A549 (cell line): Measurements from ENCODE around the gene ASPA.

Experiments used
- CEBPB ChIP-seq, 2 experiments: fragments of >200 bp in 1 of 2; sonication (Bioruptor Twin) in 1 of 2; formaldehyde crosslinking in 1 of 2; IDR thresholded peaks; 2 replicates each; pipeline ENCODE4 v1.6.1; 2012 to 2016
- NFE2L2 ChIP-seq: fragments of 150-350 bp; conservative IDR thresholded peaks from 2 replicates; pipeline ENCODE4 v1.6.1; 2014; ENCODE audit warnings: low read length
- POLR2A ChIP-seq: IDR thresholded peaks from 2 replicates; pipeline ENCODE4 v1.6.1; 2012; ENCODE audit warnings: mild to moderate bottlenecking, low read length
- RAD21 ChIP-seq, 2 experiments: fragments of >200 bp in 1 of 2; sonication (Bioruptor Twin) in 1 of 2; formaldehyde crosslinking in 1 of 2; IDR thresholded peaks in 1 of 2; conservative IDR thresholded peaks in 1 of 2; 2 replicates in 1 of 2; 3 replicates in 1 of 2; pipeline ENCODE4 v1.6.1; 2012 to 2018; ENCODE audit warnings: inconsistent platforms in 1 of 2
- TF ChIP-seq, protein P1 (sequence below): fragments of >200 bp; sonication (Bioruptor Twin); formaldehyde crosslinking; IDR thresholded peaks from 3 replicates; pipeline ENCODE4 v1.5.1; 2016

DNA sequence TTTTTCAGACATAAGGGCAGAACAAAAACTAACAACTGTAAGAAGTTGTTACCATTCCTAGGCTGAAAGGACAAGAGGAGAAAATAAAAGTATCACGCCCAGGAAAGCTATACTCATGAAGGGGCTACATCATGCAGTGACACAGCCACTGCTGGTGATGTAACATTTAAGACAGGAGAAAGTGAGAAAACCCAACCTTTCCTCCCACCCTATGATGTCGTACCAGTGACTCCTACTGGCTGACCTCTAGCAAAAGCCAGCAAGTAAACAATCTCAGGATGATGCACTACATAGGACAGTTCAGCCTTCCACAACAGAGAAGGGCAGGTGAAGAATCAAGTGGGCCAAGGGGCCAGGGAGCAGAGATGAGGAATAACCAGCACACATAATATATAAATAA is 28.2 kb upstream of the ASPA start:
- TF ChIP-seq, protein P1, sequence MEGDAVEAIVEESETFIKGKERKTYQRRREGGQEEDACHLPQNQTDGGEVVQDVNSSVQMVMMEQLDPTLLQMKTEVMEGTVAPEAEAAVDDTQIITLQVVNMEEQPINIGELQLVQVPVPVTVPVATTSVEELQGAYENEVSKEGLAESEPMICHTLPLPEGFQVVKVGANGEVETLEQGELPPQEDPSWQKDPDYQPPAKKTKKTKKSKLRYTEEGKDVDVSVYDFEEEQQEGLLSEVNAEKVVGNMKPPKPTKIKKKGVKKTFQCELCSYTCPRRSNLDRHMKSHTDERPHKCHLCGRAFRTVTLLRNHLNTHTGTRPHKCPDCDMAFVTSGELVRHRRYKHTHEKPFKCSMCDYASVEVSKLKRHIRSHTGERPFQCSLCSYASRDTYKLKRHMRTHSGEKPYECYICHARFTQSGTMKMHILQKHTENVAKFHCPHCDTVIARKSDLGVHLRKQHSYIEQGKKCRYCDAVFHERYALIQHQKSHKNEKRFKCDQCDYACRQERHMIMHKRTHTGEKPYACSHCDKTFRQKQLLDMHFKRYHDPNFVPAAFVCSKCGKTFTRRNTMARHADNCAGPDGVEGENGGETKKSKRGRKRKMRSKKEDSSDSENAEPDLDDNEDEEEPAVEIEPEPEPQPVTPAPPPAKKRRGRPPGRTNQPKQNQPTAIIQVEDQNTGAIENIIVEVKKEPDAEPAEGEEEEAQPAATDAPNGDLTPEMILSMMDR, result peak; percentile 15; the same call in 1 of the 3 replicates
- TF ChIP-seq RAD21 (conservative IDR thresholded peaks at IDR 0.05 in 1 of 2, IDR thresholded peaks at IDR 0.05 in 1 of 2) (peak; percentile 33 to 58; a peak in 2 of 5 replicates), CEBPB (IDR thresholded peaks at IDR 0.05) (no peak), POLR2A (no peak), NFE2L2 (no peak)
